ENCODE results near the gene CEP41. TPM values are rescaled to one million over a fixed set of nuclear protein-coding genes. Genes with fewer than 3 reads are reported as not detected.

Gene CEP41
- total RNA-seq, 1 experiment from 2014 or later: 14.0 TPM

DNA sequence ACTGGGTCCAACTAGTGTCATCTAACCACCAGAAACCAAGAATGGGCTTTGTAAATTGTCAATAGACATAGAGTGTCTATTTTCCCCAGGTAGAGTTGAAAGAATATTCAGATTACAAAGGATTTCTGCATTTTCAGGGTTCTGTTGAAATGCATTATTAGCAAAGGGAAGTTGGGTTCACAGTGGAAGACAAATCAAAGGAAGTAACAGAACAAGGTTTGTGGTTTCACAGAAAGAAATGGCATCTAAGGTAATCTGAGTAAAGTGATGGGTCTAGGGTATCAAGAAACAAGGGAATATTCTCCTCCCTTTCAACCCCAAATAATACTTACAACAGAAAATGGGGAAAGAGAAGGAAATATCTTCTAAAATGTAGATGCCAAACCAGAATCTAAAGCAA lies 25.8 kb downstream of the CEP41 start:
- peaks cover 19% of the 10 kb centered on the region for H3K4me1 Mint-ChIP-seq (ENCODE audit: insufficient read depth, unreplicated experiment)
- ChIA-PET POLR2A (no interaction called here), CTCF (no interaction called here)
- DNase-seq (ENCODE audit: unreplicated experiment): no peak
- no peak overlapping the region for H3K4me3 Mint-ChIP-seq (ENCODE audit: unreplicated experiment)
- no peak overlapping the region for H3K27ac Mint-ChIP-seq (ENCODE audit: low read depth, unreplicated experiment)
- intact Hi-C loops (cut with micrococcal nuclease): no loop called here
- TF ChIP-seq, protein P1, sequence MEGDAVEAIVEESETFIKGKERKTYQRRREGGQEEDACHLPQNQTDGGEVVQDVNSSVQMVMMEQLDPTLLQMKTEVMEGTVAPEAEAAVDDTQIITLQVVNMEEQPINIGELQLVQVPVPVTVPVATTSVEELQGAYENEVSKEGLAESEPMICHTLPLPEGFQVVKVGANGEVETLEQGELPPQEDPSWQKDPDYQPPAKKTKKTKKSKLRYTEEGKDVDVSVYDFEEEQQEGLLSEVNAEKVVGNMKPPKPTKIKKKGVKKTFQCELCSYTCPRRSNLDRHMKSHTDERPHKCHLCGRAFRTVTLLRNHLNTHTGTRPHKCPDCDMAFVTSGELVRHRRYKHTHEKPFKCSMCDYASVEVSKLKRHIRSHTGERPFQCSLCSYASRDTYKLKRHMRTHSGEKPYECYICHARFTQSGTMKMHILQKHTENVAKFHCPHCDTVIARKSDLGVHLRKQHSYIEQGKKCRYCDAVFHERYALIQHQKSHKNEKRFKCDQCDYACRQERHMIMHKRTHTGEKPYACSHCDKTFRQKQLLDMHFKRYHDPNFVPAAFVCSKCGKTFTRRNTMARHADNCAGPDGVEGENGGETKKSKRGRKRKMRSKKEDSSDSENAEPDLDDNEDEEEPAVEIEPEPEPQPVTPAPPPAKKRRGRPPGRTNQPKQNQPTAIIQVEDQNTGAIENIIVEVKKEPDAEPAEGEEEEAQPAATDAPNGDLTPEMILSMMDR (IDR thresholded peaks at IDR 0.05; ENCODE audit: unreplicated experiment): no peak
- no peaks in the 10 kb centered on the region for H3K9me3 Mint-ChIP-seq (ENCODE audit: unreplicated experiment)
- H3K36me3 Mint-ChIP-seq (ENCODE audit: insufficient read depth, unreplicated experiment): no peaks in the 10 kb centered on the region
- BruUV-seq (replicated peaks): no TSS peak
- H3K27me3 Mint-ChIP-seq (ENCODE audit: insufficient read depth, unreplicated experiment): no peaks in the 10 kb centered on the region

DNA sequence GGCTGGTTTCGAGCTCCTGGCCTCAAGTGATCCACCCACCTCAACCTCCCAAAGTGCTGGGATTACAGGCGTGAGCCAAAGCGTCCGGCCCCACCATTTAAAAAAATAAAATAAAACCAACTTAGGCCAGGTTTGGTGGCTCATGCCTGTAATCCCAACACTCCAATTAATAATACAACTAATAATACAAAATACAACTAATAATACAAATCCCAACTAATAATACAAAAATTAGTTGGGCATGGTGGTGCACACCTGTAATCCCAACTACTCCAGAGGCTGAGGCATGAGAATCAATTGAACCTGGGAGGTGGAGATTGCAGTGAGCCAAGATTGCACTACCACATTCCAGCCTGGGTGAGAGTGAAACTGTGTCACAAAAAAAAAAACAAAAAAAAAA lies 27.6 kb downstream of the CEP41 start:
- CTCF ChIA-PET: interaction anchor here (0.6 kb wide), 3 partner anchors 49 to 349 kb away, joined by 3 to 5 read pairs (median 4); no protein-coding TSS in a partner anchor

GRCh38 chr7:130410868-130411541 lies 29.8 kb downstream of the CEP41 start:
- Mint-ChIP-seq H3K4me3 (ENCODE audit: unreplicated experiment) (no peak overlapping the region), H3K27me3 (ENCODE audit: insufficient read depth, unreplicated experiment) (no peaks in the 10 kb centered on the region), H3K27ac (ENCODE audit: low read depth, unreplicated experiment) (no peak overlapping the region), H3K9me3 (ENCODE audit: unreplicated experiment) (no peaks in the 10 kb centered on the region), H3K4me1 (ENCODE audit: insufficient read depth, unreplicated experiment) (no peaks in the 10 kb centered on the region), H3K36me3 (ENCODE audit: insufficient read depth, unreplicated experiment) (no peaks in the 10 kb centered on the region)
- ChIA-PET POLR2A (no interaction called here), CTCF (no interaction called here)
- BruUV-seq (replicated peaks): no TSS peak
- TF ChIP-seq, protein P1 (IDR thresholded peaks at IDR 0.05; ENCODE audit: unreplicated experiment): no peak
- intact Hi-C loops (cut with micrococcal nuclease): no loop called here
- DNase-seq (ENCODE audit: unreplicated experiment): no peak

More for the DNA sequence above, 27.6 kb downstream of the CEP41 start:
- Mint-ChIP-seq H3K4me1 (ENCODE audit: insufficient read depth, unreplicated experiment) (peaks cover 5% of the 10 kb centered on the region), H3K9me3 (ENCODE audit: unreplicated experiment) (no peaks in the 10 kb centered on the region), H3K27me3 (ENCODE audit: insufficient read depth, unreplicated experiment) (no peaks in the 10 kb centered on the region), H3K36me3 (ENCODE audit: insufficient read depth, unreplicated experiment) (no peaks in the 10 kb centered on the region), H3K4me3 (ENCODE audit: unreplicated experiment) (no peak overlapping the region), H3K27ac (ENCODE audit: low read depth, unreplicated experiment) (no peak overlapping the region)
- DNase-seq (ENCODE audit: unreplicated experiment): no peak
- POLR2A ChIA-PET: no interaction called here
- intact Hi-C loops (cut with micrococcal nuclease): no loop called here
- BruUV-seq (replicated peaks): no TSS peak
- TF ChIP-seq, protein P1 (IDR thresholded peaks at IDR 0.05; ENCODE audit: unreplicated experiment): no peak

GRCh38 chr7:130409712-130410072 lies 31.1 kb downstream of the CEP41 start:
- no peaks in the 10 kb centered on the region for H3K4me1 Mint-ChIP-seq (ENCODE audit: insufficient read depth, unreplicated experiment)
- no peak overlapping the region for H3K4me3 Mint-ChIP-seq (ENCODE audit: unreplicated experiment)
- no peaks in the 10 kb centered on the region for H3K36me3 Mint-ChIP-seq (ENCODE audit: insufficient read depth, unreplicated experiment)
- CTCF ChIA-PET: no interaction called here
- H3K27ac Mint-ChIP-seq (ENCODE audit: low read depth, unreplicated experiment): no peak overlapping the region
- DNase-seq (ENCODE audit: unreplicated experiment): no peak
- no peaks in the 10 kb centered on the region for H3K27me3 Mint-ChIP-seq (ENCODE audit: insufficient read depth, unreplicated experiment)
- intact Hi-C loops (cut with micrococcal nuclease): no loop called here
- TF ChIP-seq, protein P1 (IDR thresholded peaks at IDR 0.05; ENCODE audit: unreplicated experiment): no peak
- POLR2A ChIA-PET: no interaction called here
- BruUV-seq (replicated peaks): no TSS peak
- H3K9me3 Mint-ChIP-seq (ENCODE audit: unreplicated experiment): no peaks in the 10 kb centered on the region

Data from MCF 10A (cell line).